Hematopoietic multipotent progenitor cell treated with erythropoietin and hydrocortisone succinate and interleukin-3 and kit ligand, for 17 days (in vitro differentiated cells): ENCODE results near the gene CGB8.
"Not testable (repeated sequence)": the region's sequence is repeated elsewhere in the genome, so short reads cannot be mapped to it uniquely, and the experiment has no call there.

Experiments
- DNase-seq: peaks from one replicate; pipeline ENCODE4 v3.0.0-alpha.2; 2015; ENCODE audit warnings: low spot score

The CGB8 gene

GRCh38 chr19:49049011-49049410 lies at the start of gene CGB8:
Gene CGB8, minus strand, starts transcription at chr19:49049111. Its CDS starts 372 bp downstream, at chr19:49048739.
- not testable (repeated sequence) for DNase-seq

GRCh38 chr19:49097453-49098288 lies 48.8 kb upstream of the CGB8 start:
- DNase-seq = peak; percentile 87

- no peak for DNase-seq
Observed at GRCh38 chr19:49094505-49095482, 45.9 kb upstream of the CGB8 start.

- DNase-seq = no peak
Observed at GRCh38 chr19:49092686-49093085, 43.8 kb upstream of the CGB8 start.

- no peak for DNase-seq
Observed at GRCh38 chr19:49091391-49092038, 42.6 kb upstream of the CGB8 start.

- DNase-seq = no peak
Observed at GRCh38 chr19:49086296-49086695, 37.4 kb upstream of the CGB8 start.

GRCh38 chr19:49085868-49086232 lies 36.9 kb upstream of the CGB8 start:
- no peak for DNase-seq

GRCh38 chr19:49085020-49085867 lies 36.3 kb upstream of the CGB8 start, which contains the start of gene SNRNP70:
Gene SNRNP70, plus strand, starts transcription at chr19:49085451. Its CDS starts 964 bp downstream, at chr19:49086415.
- peak; percentile 98 for DNase-seq

- no peak for DNase-seq
Observed at GRCh38 chr19:49084206-49085019, 35.5 kb upstream of the CGB8 start.

GRCh38 chr19:49081273-49081672 lies 32.4 kb upstream of the CGB8 start:
- no peak for DNase-seq

- no peak for DNase-seq
Observed at GRCh38 chr19:49080392-49080791, 31.5 kb upstream of the CGB8 start.

GRCh38 chr19:49074869-49075268 lies 26.0 kb upstream of the CGB8 start:
- DNase-seq = peak; percentile 27

GRCh38 chr19:49073514-49074378 lies 24.8 kb upstream of the CGB8 start:
- DNase-seq = no peak

- no peak for DNase-seq
Observed at GRCh38 chr19:49071860-49072547, 23.1 kb upstream of the CGB8 start.

GRCh38 chr19:49070416-49070815 lies 21.5 kb upstream of the CGB8 start:
- DNase-seq = no peak

- DNase-seq = no peak
Observed at GRCh38 chr19:49069026-49069425, 20.1 kb upstream of the CGB8 start.

- no peak for DNase-seq
Observed at GRCh38 chr19:49067554-49067953, 18.6 kb upstream of the CGB8 start.

GRCh38 chr19:49065905-49066512 lies 17.1 kb upstream of the CGB8 start:
- DNase-seq = no peak
